HEK293T (cell line): ENCODE data around the gene RPN1.

Source experiments
- BHLHE40 ChIP-seq: fragments of 450-650 bp; IDR thresholded peaks from 2 replicates; pipeline ENCODE4 v1.6.1; 2016; ENCODE audit warnings: mild to moderate bottlenecking, moderate library complexity, borderline replicate concordance
- ELF4 ChIP-seq: fragments of 450-650 bp; IDR thresholded peaks from 2 replicates; pipeline ENCODE4 v1.6.1; 2017; ENCODE audit warnings: antibody characterized with exemption
- FOXA1 ChIP-seq: fragments of 450-650 bp; IDR thresholded peaks from 2 replicates; pipeline ENCODE4 v1.6.1; 2016; ENCODE audit warnings: mild to moderate bottlenecking
- FOXK2 ChIP-seq: fragments of 450-650 bp; IDR thresholded peaks from 2 replicates; pipeline ENCODE4 v1.6.1; 2016; ENCODE audit warnings: mild to moderate bottlenecking
- FOXM1 ChIP-seq: fragments of 450-650 bp; IDR thresholded peaks from 2 replicates; pipeline ENCODE4 v1.6.1; 2017; ENCODE audit warnings: mild to moderate bottlenecking, borderline replicate concordance
- HDGF ChIP-seq: fragments of 450-650 bp; IDR thresholded peaks from 2 replicates; pipeline ENCODE4 v1.6.1; 2017; ENCODE audit warnings: antibody characterized with exemption, borderline replicate concordance
- L3MBTL2 ChIP-seq: fragments of 450-650 bp; conservative IDR thresholded peaks from 2 replicates; pipeline ENCODE4 v1.6.1; 2016; ENCODE audit warnings: mild to moderate bottlenecking
- LEF1 ChIP-seq: fragments of 450-650 bp; IDR thresholded peaks from 2 replicates; pipeline ENCODE4 v1.6.1; 2017; ENCODE audit warnings: mild to moderate bottlenecking, borderline replicate concordance
- NFRKB ChIP-seq: fragments of 450-650 bp; IDR thresholded peaks from 2 replicates; pipeline ENCODE4 v1.6.1; 2016; ENCODE audit warnings: mild to moderate bottlenecking, moderate library complexity
- SP1 ChIP-seq: fragments of 450-650 bp; IDR thresholded peaks from 2 replicates; pipeline ENCODE4 v1.6.1; 2017
- SUZ12 ChIP-seq: fragments of 450-650 bp; IDR thresholded peaks from 2 replicates; pipeline ENCODE4 v1.6.1; 2016; ENCODE audit warnings: mild to moderate bottlenecking
- TARDBP ChIP-seq: fragments of 450-650 bp; IDR thresholded peaks from 2 replicates; pipeline ENCODE4 v1.6.1; 2016
- ZNF384 ChIP-seq: fragments of 450-650 bp; IDR thresholded peaks from 2 replicates; pipeline ENCODE4 v1.6.1; 2016

DNA sequence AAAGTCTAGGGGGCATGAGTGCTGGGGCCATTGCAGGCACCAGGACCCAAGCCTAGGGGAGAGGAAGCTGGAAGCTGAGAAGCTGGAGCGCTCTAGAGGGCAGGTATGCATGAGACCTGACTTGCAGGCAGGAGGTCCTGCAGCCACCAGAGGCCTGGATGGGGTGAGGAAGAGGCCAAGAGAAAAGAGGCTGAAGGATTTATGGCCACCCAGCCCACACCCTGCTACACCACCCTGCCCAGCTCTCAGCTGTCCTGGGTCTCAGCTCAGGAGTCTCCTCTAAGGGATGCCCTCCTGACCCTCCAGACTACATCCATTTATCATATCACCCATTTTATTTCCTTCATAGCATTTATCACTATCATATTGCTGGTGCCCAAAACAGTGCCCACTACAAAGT is 36.5 kb downstream of the RPN1 start:
- TF ChIP-seq BHLHE40 (no peak), FOXM1 (no peak), ELF4 (no peak), ZNF384 (no peak), L3MBTL2 (no peak), FOXK2 (no peak), FOXA1 (no peak), SP1 (no peak), HDGF (no peak), SUZ12 (no peak), NFRKB (no peak), TARDBP (no peak), LEF1 (no peak)
